Sigmoid colon (tissue), 4 donors: ENCODE data around the gene FYB1.

Experiments
- CTCF ChIP-seq, 4 experiments: fragments of 450-650 bp in 3 of 4; fragments of 200-600 bp in 1 of 4; IDR thresholded peaks; one replicate each; pipeline ENCODE4 v1.5.1; 2016 to 2019; ENCODE audit warnings: antibody characterized with exemption in 4 of 4, mild to moderate bottlenecking in 3 of 4, moderate library complexity in 2 of 4
- EP300 ChIP-seq, 4 donors: sonication (generic); formaldehyde crosslinking; IDR thresholded peaks; one replicate each; pipeline ENCODE4 v1.6.1; 2017; ENCODE audit warnings: antibody characterized with exemption in 4 of 4
- POLR2A ChIP-seq, 2 donors: fragments of 450-650 bp; IDR thresholded peaks; one replicate each; pipeline ENCODE4 v1.6.1; 2016; ENCODE audit warnings: antibody characterized with exemption in 2 of 2, mild to moderate bottlenecking in 2 of 2, moderate library complexity in 2 of 2
- POLR2AphosphoS5 ChIP-seq, 4 donors: sonication (generic); formaldehyde crosslinking; IDR thresholded peaks; one replicate each; pipeline ENCODE4 v1.6.1; 2017; ENCODE audit warnings: antibody characterized with exemption in 4 of 4

GRCh38 chr5:39167141-39167971 lies 52.0 kb downstream of the FYB1 start:
- TF ChIP-seq CTCF (IDR thresholded peaks at IDR 0.05) (no peak), POLR2AphosphoS5 (IDR thresholded peaks at IDR 0.05) (no peak), POLR2A (IDR thresholded peaks at IDR 0.05) (no peak), EP300 (IDR thresholded peaks at IDR 0.05) (no peak)
